Measurements from ENCODE around the gene TCP11L1. TPM values are rescaled to one million over a fixed set of nuclear protein-coding genes. Genes with fewer than 3 reads are reported as not detected.

The TCP11L1 gene
- total RNA-seq, 1 donor from 2014 or later = 20.2 TPM

- Mint-ChIP-seq H3K36me3 (ENCODE audit: insufficient read depth) (peaks cover 28% of the 10 kb centered on the region), H3K27ac (no peak overlapping the region)
Observed at GRCh38 chr11:33062137-33062536, 22.8 kb downstream of the TCP11L1 start.

DNA sequence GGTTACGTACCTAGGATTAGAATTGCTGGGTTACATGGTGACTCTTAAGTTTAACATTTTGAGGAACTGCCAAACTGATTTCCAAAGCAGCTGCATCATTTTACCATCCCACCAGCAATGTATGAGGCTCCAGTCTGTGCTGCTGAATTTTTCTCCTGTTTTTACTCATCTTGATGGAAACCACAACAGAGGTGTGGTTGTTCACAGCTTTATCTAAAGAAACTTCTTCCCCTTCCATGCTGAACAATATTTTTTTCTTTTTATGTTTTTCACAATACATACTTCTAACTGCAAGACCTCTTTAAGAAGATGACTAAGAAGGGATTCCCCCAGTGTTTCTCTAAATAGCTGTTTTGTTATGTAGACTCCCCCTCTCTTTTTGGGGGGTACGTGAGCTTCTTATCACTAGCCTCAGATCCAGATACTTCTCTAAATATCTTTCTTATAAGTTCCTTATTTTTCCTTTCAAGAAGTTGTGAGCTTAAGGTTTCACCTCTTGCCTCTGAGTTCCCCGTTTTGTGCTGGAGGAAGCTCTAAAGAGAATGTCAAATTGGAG, 24.0 kb downstream of the TCP11L1 start:
- Mint-ChIP-seq H3K4me1 (ENCODE audit: low read depth) (no peaks in the 10 kb centered on the region), H3K4me3 (ENCODE audit: low read depth) (no peak overlapping the region), H3K9me3 (ENCODE audit: low read depth) (no peaks in the 10 kb centered on the region), H3K27me3 (no peaks in the 10 kb centered on the region), H3K36me3 (ENCODE audit: insufficient read depth) (peaks cover 26% of the 10 kb centered on the region), H3K27ac (no peak overlapping the region)
- TF ChIP-seq, protein P1, sequence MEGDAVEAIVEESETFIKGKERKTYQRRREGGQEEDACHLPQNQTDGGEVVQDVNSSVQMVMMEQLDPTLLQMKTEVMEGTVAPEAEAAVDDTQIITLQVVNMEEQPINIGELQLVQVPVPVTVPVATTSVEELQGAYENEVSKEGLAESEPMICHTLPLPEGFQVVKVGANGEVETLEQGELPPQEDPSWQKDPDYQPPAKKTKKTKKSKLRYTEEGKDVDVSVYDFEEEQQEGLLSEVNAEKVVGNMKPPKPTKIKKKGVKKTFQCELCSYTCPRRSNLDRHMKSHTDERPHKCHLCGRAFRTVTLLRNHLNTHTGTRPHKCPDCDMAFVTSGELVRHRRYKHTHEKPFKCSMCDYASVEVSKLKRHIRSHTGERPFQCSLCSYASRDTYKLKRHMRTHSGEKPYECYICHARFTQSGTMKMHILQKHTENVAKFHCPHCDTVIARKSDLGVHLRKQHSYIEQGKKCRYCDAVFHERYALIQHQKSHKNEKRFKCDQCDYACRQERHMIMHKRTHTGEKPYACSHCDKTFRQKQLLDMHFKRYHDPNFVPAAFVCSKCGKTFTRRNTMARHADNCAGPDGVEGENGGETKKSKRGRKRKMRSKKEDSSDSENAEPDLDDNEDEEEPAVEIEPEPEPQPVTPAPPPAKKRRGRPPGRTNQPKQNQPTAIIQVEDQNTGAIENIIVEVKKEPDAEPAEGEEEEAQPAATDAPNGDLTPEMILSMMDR (IDR thresholded peaks at IDR 0.05; ENCODE audit: unreplicated experiment) = no peak
- no peak for DNase-seq (ENCODE audit: low spot score, unreplicated experiment)

More at GRCh38 chr11:33062137-33062536, 22.8 kb downstream of the TCP11L1 start:
- no peaks in the 10 kb centered on the region for H3K9me3 Mint-ChIP-seq (ENCODE audit: low read depth)
- H3K27me3 Mint-ChIP-seq = no peaks in the 10 kb centered on the region
- no peaks in the 10 kb centered on the region for H3K4me1 Mint-ChIP-seq (ENCODE audit: low read depth)
- no peak overlapping the region for H3K4me3 Mint-ChIP-seq (ENCODE audit: low read depth)
- DNase-seq (ENCODE audit: low spot score, unreplicated experiment) = no peak
- TF ChIP-seq, protein P1 (IDR thresholded peaks at IDR 0.05; ENCODE audit: unreplicated experiment) = no peak

- peaks cover 27% of the 10 kb centered on the region for H3K36me3 Mint-ChIP-seq (ENCODE audit: insufficient read depth)
- TF ChIP-seq, protein P1 (IDR thresholded peaks at IDR 0.05; ENCODE audit: unreplicated experiment) = no peak
- H3K4me3 Mint-ChIP-seq (ENCODE audit: low read depth) = no peak overlapping the region
- no peaks in the 10 kb centered on the region for H3K9me3 Mint-ChIP-seq (ENCODE audit: low read depth)
- peak overlapping the region; percentile 83 for H3K27ac Mint-ChIP-seq
- no peak for DNase-seq (ENCODE audit: low spot score, unreplicated experiment)
- H3K4me1 Mint-ChIP-seq (ENCODE audit: low read depth) = no peaks in the 10 kb centered on the region
- H3K27me3 Mint-ChIP-seq = no peaks in the 10 kb centered on the region
Observed at GRCh38 chr11:33064033-33064825, 24.9 kb downstream of the TCP11L1 start.

DNA sequence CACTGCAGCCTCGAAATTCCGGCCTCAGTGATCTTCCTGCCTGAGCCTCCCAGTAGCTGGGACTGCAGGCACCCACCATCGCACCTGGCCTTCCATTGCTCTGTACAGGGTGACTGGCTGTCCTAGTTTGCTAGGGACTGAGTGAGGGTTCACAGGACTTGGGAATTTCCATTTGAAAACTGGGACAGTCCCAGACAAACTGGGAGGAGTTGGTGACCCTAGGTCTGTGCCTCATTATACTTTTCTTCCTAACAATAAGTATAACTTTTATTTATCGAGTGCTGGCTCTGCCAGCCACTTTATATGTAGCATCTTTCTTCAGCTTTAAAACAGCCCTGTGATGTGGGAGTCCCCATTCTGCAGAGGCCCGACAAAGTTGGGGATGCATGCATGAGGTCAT, 25.5 kb downstream of the TCP11L1 start:
- no peaks in the 10 kb centered on the region for H3K27me3 Mint-ChIP-seq
- H3K36me3 Mint-ChIP-seq (ENCODE audit: insufficient read depth) = peaks cover 22% of the 10 kb centered on the region
- H3K4me3 Mint-ChIP-seq (ENCODE audit: low read depth) = no peak overlapping the region
- H3K9me3 Mint-ChIP-seq (ENCODE audit: low read depth) = no peaks in the 10 kb centered on the region
- no peaks in the 10 kb centered on the region for H3K4me1 Mint-ChIP-seq (ENCODE audit: low read depth)
- DNase-seq (ENCODE audit: low spot score, unreplicated experiment) = no peak
- TF ChIP-seq, protein P1 (IDR thresholded peaks at IDR 0.05; ENCODE audit: unreplicated experiment) = no peak
- peak overlapping the region; percentile 83 for H3K27ac Mint-ChIP-seq

GRCh38 chr11:33065445-33066178, 26.2 kb downstream of the TCP11L1 start:
- Mint-ChIP-seq H3K4me1 (ENCODE audit: low read depth) (no peaks in the 10 kb centered on the region), H3K36me3 (ENCODE audit: insufficient read depth) (peaks cover 21% of the 10 kb centered on the region), H3K4me3 (ENCODE audit: low read depth) (no peak overlapping the region), H3K27ac (no peak overlapping the region), H3K27me3 (no peaks in the 10 kb centered on the region), H3K9me3 (ENCODE audit: low read depth) (no peaks in the 10 kb centered on the region)
- DNase-seq (ENCODE audit: low spot score, unreplicated experiment) = peak; percentile 67
- TF ChIP-seq, protein P1 (IDR thresholded peaks at IDR 0.05; ENCODE audit: unreplicated experiment) = peak; percentile 96

Data from progenitor cell of endocrine pancreas (in vitro differentiated cells).